HepG2 (cell line): ENCODE data around the gene FAAP20.

Source experiments
- BRCA1 ChIP-seq: sonication (generic); formaldehyde crosslinking; IDR thresholded peaks from 2 replicates; pipeline ENCODE4 v1.4.0; 2020; ENCODE audit warnings: missing genetic modification reagents
- CEBPB ChIP-seq: IDR thresholded peaks from 2 replicates; pipeline ENCODE4 v1.6.1; 2011; ENCODE audit warnings: low read depth, low read length, improper control_type of control experiment, borderline replicate concordance
- ESRRA ChIP-seq: sonication (generic); formaldehyde crosslinking; IDR thresholded peaks from 2 replicates; pipeline ENCODE4 v1.5.1; 2020; ENCODE audit warnings: mild to moderate bottlenecking, low read depth, missing genetic modification reagents
- EZH2 ChIP-seq: conservative IDR thresholded peaks from 2 replicates; pipeline ENCODE4 v1.6.1; 2012; ENCODE audit warnings: mild to moderate bottlenecking, low read depth, low read length, moderate library complexity
- NR2C2 ChIP-seq: sonication (generic); formaldehyde crosslinking; IDR thresholded peaks from 2 replicates; pipeline ENCODE4 v1.4.0; 2020; ENCODE audit warnings: missing genetic modification reagents, mild to moderate bottlenecking, moderate library complexity, borderline replicate concordance
- NR2F2 ChIP-seq: IDR thresholded peaks from 2 replicates; pipeline ENCODE4 v1.6.1; 2012; ENCODE audit warnings: low read depth, inconsistent platforms, borderline replicate concordance
- POLR2G ChIP-seq: fragments of 200-400 bp; formaldehyde crosslinking; IDR thresholded peaks from 2 replicates; pipeline ENCODE4 v1.6.1; 2018; ENCODE audit warnings: mild to moderate bottlenecking, low read depth, low read length, moderate library complexity
- SRF ChIP-seq: IDR thresholded peaks from 2 replicates; pipeline ENCODE4 v1.6.1; 2011; ENCODE audit warnings: mild to moderate bottlenecking, low read depth, low read length, moderate library complexity
- ZNF850 ChIP-seq: sonication (generic); formaldehyde crosslinking; conservative IDR thresholded peaks from 2 replicates; pipeline ENCODE4 v1.9.0; 2021; ENCODE audit warnings: mild to moderate bottlenecking, missing genetic modification reagents
- TF ChIP-seq, protein P1 (sequence below), 2 experiments: fragments of 450-650 bp in 1 of 2; sonication (generic) in 1 of 2; formaldehyde crosslinking; IDR thresholded peaks; 2 replicates each; pipeline versions ENCODE4 v1.5.0 to v1.8.0; 2020 to 2022; ENCODE audit warnings: mild to moderate bottlenecking in 1 of 2, missing genetic modification reagents in 1 of 2
- TF ChIP-seq, protein P2 (sequence below): sonication (generic); formaldehyde crosslinking; IDR thresholded peaks from 2 replicates; pipeline ENCODE4 v1.5.0; 2020; ENCODE audit warnings: mild to moderate bottlenecking, missing genetic modification reagents, moderate library complexity
- TF ChIP-seq, protein P3 (sequence below): IDR thresholded peaks from 2 replicates; pipeline ENCODE4 v1.6.1; 2016
- TF ChIP-seq, protein P4 (sequence below): sonication (generic); formaldehyde crosslinking; IDR thresholded peaks from one replicate; pipeline ENCODE4 v1.5.1; 2020; ENCODE audit warnings: mild to moderate bottlenecking, missing genetic modification reagents; ENCODE audit errors: not compliant biosample characterization

DNA sequence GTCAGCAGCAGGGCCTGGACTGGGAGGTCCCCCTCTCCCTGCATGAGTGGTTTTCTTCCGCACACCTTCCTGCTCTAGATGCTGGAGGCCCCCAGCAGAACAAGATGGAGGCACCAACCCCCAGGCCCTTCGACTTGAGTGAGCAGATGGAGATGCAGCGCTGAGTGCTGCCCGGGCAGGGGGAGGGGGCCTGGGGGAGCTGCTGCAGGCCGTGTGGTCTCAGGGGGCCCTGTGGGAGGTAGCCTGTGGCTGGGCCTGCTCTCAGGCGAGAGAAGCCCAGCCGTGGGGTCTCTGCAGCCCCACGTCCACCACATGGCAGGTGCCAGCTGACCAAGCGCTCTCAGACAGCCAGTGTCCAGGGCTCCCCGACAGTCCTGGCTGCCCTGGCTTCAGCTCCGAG lies 1.2 kb upstream of the FAAP20 start:
- TF ChIP-seq NR2F2 (no peak), SRF (no peak), CEBPB (no peak), BRCA1 (CRISPR knock-in tag) (no peak), POLR2G (no peak), EZH2 (no peak), NR2C2 (no peak), ZNF850 (CRISPR knock-in tag) (no peak), ESRRA (CRISPR knock-in tag) (no peak)
- TF ChIP-seq, protein P1, sequence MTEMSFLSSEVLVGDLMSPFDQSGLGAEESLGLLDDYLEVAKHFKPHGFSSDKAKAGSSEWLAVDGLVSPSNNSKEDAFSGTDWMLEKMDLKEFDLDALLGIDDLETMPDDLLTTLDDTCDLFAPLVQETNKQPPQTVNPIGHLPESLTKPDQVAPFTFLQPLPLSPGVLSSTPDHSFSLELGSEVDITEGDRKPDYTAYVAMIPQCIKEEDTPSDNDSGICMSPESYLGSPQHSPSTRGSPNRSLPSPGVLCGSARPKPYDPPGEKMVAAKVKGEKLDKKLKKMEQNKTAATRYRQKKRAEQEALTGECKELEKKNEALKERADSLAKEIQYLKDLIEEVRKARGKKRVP (CRISPR knock-in tag; IDR thresholded peaks at IDR 0.05) = no peak
- TF ChIP-seq, protein P2, sequence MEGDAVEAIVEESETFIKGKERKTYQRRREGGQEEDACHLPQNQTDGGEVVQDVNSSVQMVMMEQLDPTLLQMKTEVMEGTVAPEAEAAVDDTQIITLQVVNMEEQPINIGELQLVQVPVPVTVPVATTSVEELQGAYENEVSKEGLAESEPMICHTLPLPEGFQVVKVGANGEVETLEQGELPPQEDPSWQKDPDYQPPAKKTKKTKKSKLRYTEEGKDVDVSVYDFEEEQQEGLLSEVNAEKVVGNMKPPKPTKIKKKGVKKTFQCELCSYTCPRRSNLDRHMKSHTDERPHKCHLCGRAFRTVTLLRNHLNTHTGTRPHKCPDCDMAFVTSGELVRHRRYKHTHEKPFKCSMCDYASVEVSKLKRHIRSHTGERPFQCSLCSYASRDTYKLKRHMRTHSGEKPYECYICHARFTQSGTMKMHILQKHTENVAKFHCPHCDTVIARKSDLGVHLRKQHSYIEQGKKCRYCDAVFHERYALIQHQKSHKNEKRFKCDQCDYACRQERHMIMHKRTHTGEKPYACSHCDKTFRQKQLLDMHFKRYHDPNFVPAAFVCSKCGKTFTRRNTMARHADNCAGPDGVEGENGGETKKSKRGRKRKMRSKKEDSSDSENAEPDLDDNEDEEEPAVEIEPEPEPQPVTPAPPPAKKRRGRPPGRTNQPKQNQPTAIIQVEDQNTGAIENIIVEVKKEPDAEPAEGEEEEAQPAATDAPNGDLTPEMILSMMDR = no peak
- TF ChIP-seq, protein P3, sequence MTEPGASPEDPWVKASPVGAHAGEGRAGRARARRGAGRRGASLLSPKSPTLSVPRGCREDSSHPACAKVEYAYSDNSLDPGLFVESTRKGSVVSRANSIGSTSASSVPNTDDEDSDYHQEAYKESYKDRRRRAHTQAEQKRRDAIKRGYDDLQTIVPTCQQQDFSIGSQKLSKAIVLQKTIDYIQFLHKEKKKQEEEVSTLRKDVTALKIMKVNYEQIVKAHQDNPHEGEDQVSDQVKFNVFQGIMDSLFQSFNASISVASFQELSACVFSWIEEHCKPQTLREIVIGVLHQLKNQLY (CRISPR knock-in tag) = no peak
- TF ChIP-seq, protein P4, sequence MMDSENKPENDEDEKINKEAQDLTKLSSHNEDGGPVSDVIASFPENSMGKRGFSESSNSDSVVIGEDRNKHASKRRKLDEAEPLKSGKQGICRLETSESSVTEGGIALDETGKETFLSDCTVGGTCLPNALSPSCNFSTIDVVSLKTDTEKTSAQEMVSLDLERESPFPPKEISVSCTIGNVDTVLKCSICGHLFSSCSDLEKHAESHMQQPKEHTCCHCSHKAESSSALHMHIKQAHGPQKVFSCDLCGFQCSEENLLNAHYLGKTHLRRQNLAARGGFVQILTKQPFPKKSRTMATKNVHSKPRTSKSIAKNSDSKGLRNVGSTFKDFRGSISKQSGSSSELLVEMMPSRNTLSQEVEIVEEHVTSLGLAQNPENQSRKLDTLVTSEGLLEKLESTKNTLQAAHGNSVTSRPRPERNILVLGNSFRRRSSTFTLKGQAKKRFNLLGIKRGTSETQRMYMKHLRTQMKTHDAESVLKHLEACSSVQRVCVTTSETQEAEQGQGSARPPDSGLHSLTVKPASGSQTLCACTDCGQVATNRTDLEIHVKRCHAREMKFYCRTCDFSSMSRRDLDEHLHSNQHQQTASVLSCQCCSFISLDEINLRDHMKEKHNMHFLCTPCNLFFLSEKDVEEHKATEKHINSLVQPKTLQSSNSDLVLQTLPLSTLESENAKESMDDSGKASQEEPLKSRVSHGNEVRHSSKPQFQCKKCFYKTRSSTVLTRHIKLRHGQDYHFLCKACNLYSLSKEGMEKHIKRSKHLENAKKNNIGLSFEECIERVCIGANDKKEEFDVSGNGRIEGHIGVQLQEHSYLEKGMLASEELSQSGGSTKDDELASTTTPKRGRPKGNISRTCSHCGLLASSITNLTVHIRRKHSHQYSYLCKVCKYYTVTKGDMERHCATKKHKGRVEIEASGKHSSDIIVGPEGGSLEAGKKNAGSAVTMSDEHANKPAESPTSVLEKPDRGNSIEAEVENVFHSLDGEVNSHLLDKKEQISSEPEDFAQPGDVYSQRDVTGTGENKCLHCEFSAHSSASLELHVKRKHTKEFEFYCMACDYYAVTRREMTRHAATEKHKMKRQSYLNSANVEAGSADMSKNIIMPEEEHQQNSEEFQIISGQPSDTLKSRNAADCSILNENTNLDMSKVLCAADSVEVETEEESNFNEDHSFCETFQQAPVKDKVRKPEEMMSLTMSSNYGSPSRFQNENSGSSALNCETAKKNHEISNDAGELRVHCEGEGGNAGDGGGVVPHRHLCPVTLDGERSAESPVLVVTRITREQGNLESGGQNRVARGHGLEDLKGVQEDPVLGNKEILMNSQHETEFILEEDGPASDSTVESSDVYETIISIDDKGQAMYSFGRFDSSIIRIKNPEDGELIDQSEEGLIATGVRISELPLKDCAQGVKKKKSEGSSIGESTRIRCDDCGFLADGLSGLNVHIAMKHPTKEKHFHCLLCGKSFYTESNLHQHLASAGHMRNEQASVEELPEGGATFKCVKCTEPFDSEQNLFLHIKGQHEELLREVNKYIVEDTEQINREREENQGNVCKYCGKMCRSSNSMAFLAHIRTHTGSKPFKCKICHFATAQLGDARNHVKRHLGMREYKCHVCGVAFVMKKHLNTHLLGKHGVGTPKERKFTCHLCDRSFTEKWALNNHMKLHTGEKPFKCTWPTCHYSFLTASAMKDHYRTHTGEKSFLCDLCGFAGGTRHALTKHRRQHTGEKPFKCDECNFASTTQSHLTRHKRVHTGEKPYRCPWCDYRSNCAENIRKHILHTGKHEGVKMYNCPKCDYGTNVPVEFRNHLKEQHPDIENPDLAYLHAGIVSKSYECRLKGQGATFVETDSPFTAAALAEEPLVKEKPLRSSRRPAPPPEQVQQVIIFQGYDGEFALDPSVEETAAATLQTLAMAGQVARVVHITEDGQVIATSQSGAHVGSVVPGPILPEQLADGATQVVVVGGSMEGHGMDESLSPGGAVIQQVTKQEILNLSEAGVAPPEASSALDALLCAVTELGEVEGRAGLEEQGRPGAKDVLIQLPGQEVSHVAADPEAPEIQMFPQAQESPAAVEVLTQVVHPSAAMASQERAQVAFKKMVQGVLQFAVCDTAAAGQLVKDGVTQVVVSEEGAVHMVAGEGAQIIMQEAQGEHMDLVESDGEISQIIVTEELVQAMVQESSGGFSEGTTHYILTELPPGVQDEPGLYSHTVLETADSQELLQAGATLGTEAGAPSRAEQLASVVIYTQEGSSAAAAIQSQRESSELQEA (CRISPR knock-in tag) = no peak
